HepG2 (cell line): ENCODE results near the gene PCDHB7. TPM values are rescaled to one million over a fixed set of nuclear protein-coding genes. Genes with fewer than 3 reads are reported as not detected.

Experiments used
- ATAC-seq: fragments of 200-7000 bp; cut with Tn5 transposase; 3 replicates; pipeline ENCODE4 v1.9.1; 2020; ENCODE audit warnings: mild to moderate bottlenecking, moderate library complexity
- BruUV-seq: library from RNA; stranded (reverse); fragments of 400-500 nt; replicated peaks from 2 replicates; lab custom pipeline; 2021; lab: Mats Ljungman, UMichigan
- CTCF ChIA-PET: fragments of 300-600 bp; formaldehyde crosslinking; extraction: SDS; loops from one replicate; lab custom pipeline; 2021; ENCODE audit warnings: low total read pairs, inconsistent platforms, low intra/inter-chr PET ratio; lab: Yijun Ruan, JAX
- POLR2A ChIA-PET: fragments of 350-600 bp; sonication (Branson Sonifier 250); formaldehyde crosslinking; loops from one replicate; lab custom pipeline; 2020; ENCODE audit warnings: antibody characterized with exemption, inconsistent platforms; lab: Yijun Ruan, JAX
- DNase-seq: peaks from one replicate; pipeline ENCODE4 v3.0.0-alpha.2; 2015; ENCODE audit warnings: low spot score
- FAIRE-seq: peaks from 3 replicates; lab custom pipeline; 2011; peaks lifted over from hg19 to GRCh38; lab: Jason Lieb, UNC
- H2AFZ ChIP-seq: one replicate; pipeline ENCODE4 v1.6.1; 2011; ENCODE audit warnings: low read length, inconsistent platforms
- H3K27ac ChIP-seq: fragments of 300-600 bp; 3 replicates; pipeline ENCODE4 v1.8.0; 2011; ENCODE audit warnings: mixed run types, mild to moderate bottlenecking, mixed read lengths, low read length, inconsistent platforms; ENCODE audit not compliant: insufficient read depth; ENCODE audit errors: extremely low read length
- H3K27me3 ChIP-seq, 2 experiments: fragments of 200-600 bp in 1 of 2; 2 replicates in 1 of 2; 3 replicates in 1 of 2; pipeline versions ENCODE4 v1.6.0 to v1.8.0; 2011; ENCODE audit warnings: low read length in 2 of 2, mild to moderate bottlenecking in 2 of 2, moderate library complexity in 2 of 2, inconsistent platforms in 1 of 2; ENCODE audit not compliant: insufficient read depth in 2 of 2, control insufficient read depth in 1 of 2
- H3K36me3 ChIP-seq, 2 experiments: fragments of 200-600 bp in 1 of 2; replicated peaks in 1 of 2; 2 replicates in 1 of 2; 3 replicates in 1 of 2; pipeline versions ENCODE4 v1.5.1 to v1.8.0; 2011; ENCODE audit warnings: low read length in 2 of 2, inconsistent platforms in 1 of 2; ENCODE audit not compliant: insufficient read depth in 2 of 2, control insufficient read depth in 1 of 2
- H3K4me1 ChIP-seq: 2 replicates; pipeline ENCODE4 v1.5.1; 2012; ENCODE audit warnings: low read length, inconsistent platforms; ENCODE audit not compliant: insufficient read depth
- H3K4me2 ChIP-seq: 2 replicates; pipeline ENCODE4 v1.6.0; 2011; ENCODE audit warnings: low read depth, low read length, inconsistent platforms
- H3K4me3 ChIP-seq, 3 experiments: fragments of 200-600 bp in 1 of 3; sonication (generic), shearing (Covaris generic) in 1 of 3; replicated peaks in 1 of 3; 2 replicates each; pipeline ENCODE4 v1.5.1; 2011 to 2016; ENCODE audit warnings: low read length in 3 of 3, inconsistent platforms in 2 of 3, low read depth in 2 of 3, mild to moderate bottlenecking in 2 of 3, control low read depth in 1 of 3, mixed read lengths in 1 of 3; ENCODE audit not compliant: insufficient read depth in 1 of 3
- H3K79me2 ChIP-seq: one replicate; pipeline ENCODE4 v1.6.1; 2011; ENCODE audit warnings: low read length, inconsistent platforms; ENCODE audit not compliant: insufficient read depth
- H3K9ac ChIP-seq: 2 replicates; pipeline ENCODE4 v1.6.0; 2011; ENCODE audit warnings: mild to moderate bottlenecking, low read depth, low read length, inconsistent platforms; ENCODE audit not compliant: insufficient read depth
- H3K9me3 ChIP-seq: 2 replicates; pipeline ENCODE4 v1.5.1; 2012; ENCODE audit warnings: mild to moderate bottlenecking, low read length
- H4K20me1 ChIP-seq: 2 replicates; pipeline ENCODE4 v1.6.0; 2011; ENCODE audit warnings: inconsistent platforms, mild to moderate bottlenecking, low read length, moderate library complexity; ENCODE audit not compliant: insufficient read depth
- FIP1L1 ChIP-seq: fragments of 200-400 bp; formaldehyde crosslinking; IDR thresholded peaks from 2 replicates; pipeline ENCODE4 v1.6.1; 2018; ENCODE audit warnings: low read depth, mild to moderate bottlenecking, low read length, moderate library complexity, borderline replicate concordance; ENCODE audit not compliant: insufficient read depth
- FOSL1 ChIP-seq: sonication (generic); formaldehyde crosslinking; IDR thresholded peaks from 2 replicates; pipeline ENCODE4 v1.9.0; 2021; ENCODE audit warnings: missing genetic modification reagents, borderline replicate concordance
- KAT8 ChIP-seq: IDR thresholded peaks from 2 replicates; pipeline ENCODE4 v1.6.1; 2016; ENCODE audit warnings: missing genetic modification reagents, missing compliant biosample characterization
- PHF20 ChIP-seq: sonication (generic); formaldehyde crosslinking; IDR thresholded peaks from 2 replicates; pipeline ENCODE4 v1.5.0; 2020; ENCODE audit warnings: mild to moderate bottlenecking, missing genetic modification reagents
- SMAD9 ChIP-seq: sonication (generic); formaldehyde crosslinking; IDR thresholded peaks from 2 replicates; pipeline ENCODE4 v1.5.1; 2020; ENCODE audit warnings: mild to moderate bottlenecking, missing genetic modification reagents
- STAG1 ChIP-seq: sonication (generic); formaldehyde crosslinking; IDR thresholded peaks from 2 replicates; pipeline ENCODE4 v1.4.0; 2020; ENCODE audit warnings: missing genetic modification reagents
- WIZ ChIP-seq: sonication (generic); formaldehyde crosslinking; IDR thresholded peaks from 2 replicates; pipeline ENCODE4 v1.5.1; 2020; ENCODE audit warnings: mild to moderate bottlenecking, missing genetic modification reagents
- ZNF101 ChIP-seq: sonication (generic); formaldehyde crosslinking; IDR thresholded peaks from 2 replicates; pipeline ENCODE4 v1.4.0; 2020; ENCODE audit warnings: mild to moderate bottlenecking, low read depth, missing genetic modification reagents, borderline replicate concordance
- ZNF17 ChIP-seq: sonication (generic); formaldehyde crosslinking; IDR thresholded peaks from 2 replicates; pipeline ENCODE4 v1.5.0; 2020; ENCODE audit warnings: mild to moderate bottlenecking, missing genetic modification reagents
- ZNF317 ChIP-seq: sonication (generic); formaldehyde crosslinking; IDR thresholded peaks from 2 replicates; pipeline ENCODE4 v1.5.0; 2020; ENCODE audit warnings: mild to moderate bottlenecking, missing genetic modification reagents
- ZNF850 ChIP-seq: sonication (generic); formaldehyde crosslinking; conservative IDR thresholded peaks from 2 replicates; pipeline ENCODE4 v1.9.0; 2021; ENCODE audit warnings: mild to moderate bottlenecking, missing genetic modification reagents
- WGBS: methylation state at CpG from one replicate; pipeline ENCODE4 v1.1.6; 2017; ENCODE audit warnings: low lambda C conversion rate; 5-methylcytosine and 5-hydroxymethylcytosine counted together
- in situ Hi-C: cut with HindIII; loops from 2 replicates; pipeline ENCODE4 v1.10.0; 2017; ENCODE audit warnings: low pct_unique_long_range_greater_than_20kb; ENCODE audit not compliant: extremely low pct_ligation_motif_present
- intact Hi-C: fragments of 100-400 bp; cut with micrococcal nuclease; formaldehyde crosslinking; loops from one replicate; pipeline ENCODE4 v1.10.0; 2022; ENCODE audit not compliant: unreplicated experiment
- polyA plus RNA-seq, 8 experiments: library from polyadenylated mRNA; depleted of rRNA in 3 of 8; stranded (reverse) in 7 of 8; unstranded in 1 of 8; fragments of >200 nt; fragmentation: Illumina TruSeq in 4 of 8; extraction: Trizol in 4 of 8; gene quantifications; 2 replicates each; pipeline versions ENCODE4 v1.2.1 to v1.2.3, GENCODE V29; 2011 to 2016; ENCODE audit warnings: low read depth in 4 of 8, missing spikeins in 1 of 8, mixed read lengths in 1 of 8; ENCODE audit not compliant: insufficient read depth in 1 of 8
- total RNA-seq, 5 experiments: library from RNA; depleted of rRNA; stranded (reverse); fragments of >200 nt; fragmentation: Illumina TruSeq; extraction: Trizol; gene quantifications; 2 replicates each; pipeline ENCODE4 v1.2.3, GENCODE V29; 2016; ENCODE audit warnings: low read depth in 1 of 5
- TF ChIP-seq, protein P1 (sequence below), 2 experiments: sonication (generic) in 1 of 2; formaldehyde crosslinking in 1 of 2; IDR thresholded peaks; 2 replicates each; pipeline versions ENCODE4 v1.4.0 to v1.6.1; 2018 to 2020; ENCODE audit warnings: missing genetic modification reagents in 2 of 2, borderline replicate concordance in 1 of 2, low read depth in 1 of 2, mild to moderate bottlenecking in 1 of 2, missing biosample characterization in 1 of 2
- TF ChIP-seq, protein P2 (sequence below): sonication (generic); formaldehyde crosslinking; IDR thresholded peaks from 2 replicates; pipeline ENCODE4 v1.5.0; 2020; ENCODE audit warnings: mild to moderate bottlenecking, missing genetic modification reagents, moderate library complexity
- TF ChIP-seq, protein P3 (sequence below): sonication (generic); formaldehyde crosslinking; IDR thresholded peaks from 2 replicates; pipeline ENCODE4 v1.4.0; 2020; ENCODE audit warnings: missing genetic modification reagents, mild to moderate bottlenecking, borderline replicate concordance

PCDHB7 gene
- total and polyA plus RNA-seq, 2 of the 13 experiments (the other 11 are each of a cell fraction or from before 2014, with no cell fraction given), result 0.02 to 0.03 TPM

DNA sequence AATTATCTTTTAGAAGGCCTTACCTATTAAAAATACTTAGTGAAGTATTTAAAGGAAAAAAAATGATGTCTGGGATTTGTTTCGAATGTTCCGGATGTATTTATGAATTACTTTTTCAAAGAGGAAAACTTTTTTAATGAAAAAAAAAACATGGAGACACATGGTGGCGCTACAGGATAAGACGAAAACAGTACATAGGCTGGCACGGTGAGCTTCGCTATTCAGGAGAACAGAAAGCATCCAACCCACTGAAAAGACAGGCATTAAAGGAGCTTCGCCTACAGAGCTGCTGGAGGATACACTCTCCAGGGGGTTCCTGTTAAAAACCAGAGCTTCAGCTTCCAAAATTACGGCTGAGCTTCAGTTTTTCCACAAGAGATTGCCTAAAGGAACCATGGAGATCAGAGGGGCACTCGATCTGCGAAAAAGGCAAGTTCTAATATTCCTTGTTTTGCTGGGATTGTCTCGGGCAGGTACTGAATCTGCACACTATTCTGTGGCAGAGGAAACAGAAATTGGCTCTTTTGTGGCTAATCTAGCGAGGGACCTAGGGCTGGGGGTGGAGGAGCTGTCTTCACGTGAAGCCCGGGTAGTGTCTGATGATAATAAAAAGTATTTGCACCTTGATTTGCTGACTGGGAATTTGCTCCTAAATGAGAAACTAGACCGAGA is 50.8 kb downstream of the PCDHB7 start, which contains the start of gene PCDHB14:
PCDHB14 (plus strand) TSS at position 232 of the 672 bp plus-strand sequence; CDS start at position 395, 163 bp downstream.
- BruUV-seq, result TSS peak; percentile 52
- no peaks in the 10 kb centered on the region for H3K36me3 ChIP-seq
- FAIRE-seq, result peak; percentile 60
- intact Hi-C loops (loop anchor here (1.0 to 5.0 kb wide), 2 partner anchors 299 to 341 kb away; no protein-coding TSS in a partner anchor), in situ Hi-C loops (loop anchor here (5.0 kb wide), 1 partner anchor 339 kb away; no protein-coding TSS in a partner anchor)
- H4K20me1 ChIP-seq, result no peaks in the 10 kb centered on the region
- 0 out of 2 replicates have a peak, but pooled peaks cover 7% of the 10 kb centered on the region for H3K4me1 ChIP-seq
- H3K27ac ChIP-seq, result no peak within 1 kb of the TSS
- DNase-seq, result peak; percentile 45
- peak within 1 kb of the TSS; percentile 45 for H3K9ac ChIP-seq
- H3K4me2 ChIP-seq, result peak within 1 kb of the TSS; percentile 80
- 11% methylated on average over 15 of the region's 15 CpGs for WGBS
- CTCF ChIA-PET, result interaction anchor here (1.1 to 2.1 kb wide), 5 partner anchors 301 to 344 kb away, joined by 4 to 14 read pairs (median 5); no protein-coding TSS in a partner anchor
- H3K9me3 ChIP-seq, result no peaks in the 10 kb centered on the region
- ATAC-seq, result peak; percentile 92
- H3K27me3 ChIP-seq, result peaks cover 3 to 4% of the 10 kb centered on the region in 2 experiments; a peak in 3 of 5 replicates
- peak within 1 kb of the TSS; percentile 91 for H2AFZ ChIP-seq
- POLR2A ChIA-PET, result interaction anchor here (0.6 to 0.9 kb wide), 2 partner anchors 341 kb away, joined by 3 to 4 read pairs; no protein-coding TSS in a partner anchor
- H3K79me2 ChIP-seq, result no peaks in the 10 kb centered on the region
- H3K4me3 ChIP-seq, result peak within 1 kb of the TSS; percentile 41 to 57 (median 52)
- no peak for TF ChIP-seq PHF20 (CRISPR knock-in tag)
- TF ChIP-seq, protein P1, sequence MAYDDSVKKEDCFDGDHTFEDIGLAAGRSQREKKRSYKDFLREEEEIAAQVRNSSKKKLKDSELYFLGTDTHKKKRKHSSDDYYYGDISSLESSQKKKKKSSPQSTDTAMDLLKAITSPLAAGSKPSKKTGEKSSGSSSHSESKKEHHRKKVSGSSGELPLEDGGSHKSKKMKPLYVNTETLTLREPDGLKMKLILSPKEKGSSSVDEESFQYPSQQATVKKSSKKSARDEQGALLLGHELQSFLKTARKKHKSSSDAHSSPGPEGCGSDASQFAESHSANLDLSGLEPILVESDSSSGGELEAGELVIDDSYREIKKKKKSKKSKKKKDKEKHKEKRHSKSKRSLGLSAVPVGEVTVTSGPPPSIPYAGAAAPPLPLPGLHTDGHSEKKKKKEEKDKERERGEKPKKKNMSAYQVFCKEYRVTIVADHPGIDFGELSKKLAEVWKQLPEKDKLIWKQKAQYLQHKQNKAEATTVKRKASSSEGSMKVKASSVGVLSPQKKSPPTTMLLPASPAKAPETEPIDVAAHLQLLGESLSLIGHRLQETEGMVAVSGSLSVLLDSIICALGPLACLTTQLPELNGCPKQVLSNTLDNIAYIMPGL (CRISPR knock-in tag; IDR thresholded peaks at IDR 0.05; ENCODE audit: borderline replicate concordance in 1 of 2, low read depth in 1 of 2), result 0 out of 4 replicates have a peak, but pooled peaks of 1 of the 2 experiments have one; percentile 24
- TF ChIP-seq KAT8 (CRISPR knock-in tag), result no peak
- TF ChIP-seq, protein P2, sequence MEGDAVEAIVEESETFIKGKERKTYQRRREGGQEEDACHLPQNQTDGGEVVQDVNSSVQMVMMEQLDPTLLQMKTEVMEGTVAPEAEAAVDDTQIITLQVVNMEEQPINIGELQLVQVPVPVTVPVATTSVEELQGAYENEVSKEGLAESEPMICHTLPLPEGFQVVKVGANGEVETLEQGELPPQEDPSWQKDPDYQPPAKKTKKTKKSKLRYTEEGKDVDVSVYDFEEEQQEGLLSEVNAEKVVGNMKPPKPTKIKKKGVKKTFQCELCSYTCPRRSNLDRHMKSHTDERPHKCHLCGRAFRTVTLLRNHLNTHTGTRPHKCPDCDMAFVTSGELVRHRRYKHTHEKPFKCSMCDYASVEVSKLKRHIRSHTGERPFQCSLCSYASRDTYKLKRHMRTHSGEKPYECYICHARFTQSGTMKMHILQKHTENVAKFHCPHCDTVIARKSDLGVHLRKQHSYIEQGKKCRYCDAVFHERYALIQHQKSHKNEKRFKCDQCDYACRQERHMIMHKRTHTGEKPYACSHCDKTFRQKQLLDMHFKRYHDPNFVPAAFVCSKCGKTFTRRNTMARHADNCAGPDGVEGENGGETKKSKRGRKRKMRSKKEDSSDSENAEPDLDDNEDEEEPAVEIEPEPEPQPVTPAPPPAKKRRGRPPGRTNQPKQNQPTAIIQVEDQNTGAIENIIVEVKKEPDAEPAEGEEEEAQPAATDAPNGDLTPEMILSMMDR (CRISPR knock-in tag), result peak; percentile 65
- TF ChIP-seq, protein P3, sequence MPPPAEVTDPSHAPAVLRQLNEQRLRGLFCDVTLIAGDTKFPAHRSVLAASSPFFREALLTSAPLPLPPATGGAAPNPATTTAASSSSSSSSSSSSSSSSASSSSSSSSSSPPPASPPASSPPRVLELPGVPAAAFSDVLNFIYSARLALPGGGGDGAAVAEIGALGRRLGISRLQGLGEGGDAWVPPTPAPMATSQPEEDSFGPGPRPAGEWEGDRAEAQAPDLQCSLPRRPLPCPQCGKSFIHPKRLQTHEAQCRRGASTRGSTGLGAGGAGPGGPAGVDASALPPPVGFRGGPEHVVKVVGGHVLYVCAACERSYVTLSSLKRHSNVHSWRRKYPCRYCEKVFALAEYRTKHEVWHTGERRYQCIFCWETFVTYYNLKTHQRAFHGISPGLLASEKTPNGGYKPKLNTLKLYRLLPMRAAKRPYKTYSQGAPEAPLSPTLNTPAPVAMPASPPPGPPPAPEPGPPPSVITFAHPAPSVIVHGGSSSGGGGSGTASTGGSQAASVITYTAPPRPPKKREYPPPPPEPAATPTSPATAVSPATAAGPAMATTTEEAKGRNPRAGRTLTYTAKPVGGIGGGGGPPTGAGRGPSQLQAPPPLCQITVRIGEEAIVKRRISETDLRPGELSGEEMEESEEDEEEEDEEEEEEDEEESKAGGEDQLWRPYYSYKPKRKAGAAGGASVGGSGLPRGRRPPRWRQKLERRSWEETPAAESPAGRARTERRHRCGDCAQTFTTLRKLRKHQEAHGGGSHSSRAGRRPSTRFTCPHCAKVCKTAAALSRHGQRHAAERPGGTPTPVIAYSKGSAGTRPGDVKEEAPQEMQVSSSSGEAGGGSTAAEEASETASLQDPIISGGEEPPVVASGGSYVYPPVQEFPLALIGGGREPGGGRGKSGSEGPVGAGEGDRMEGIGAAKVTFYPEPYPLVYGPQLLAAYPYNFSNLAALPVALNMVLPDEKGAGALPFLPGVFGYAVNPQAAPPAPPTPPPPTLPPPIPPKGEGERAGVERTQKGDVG, result no peak
- no peak for TF ChIP-seq ZNF17 (CRISPR knock-in tag)
- TF ChIP-seq FOSL1 (CRISPR knock-in tag), result no peak
- no peak for TF ChIP-seq WIZ (CRISPR knock-in tag)
- TF ChIP-seq FIP1L1, result no peak
- no peak for TF ChIP-seq SMAD9 (CRISPR knock-in tag)
- TF ChIP-seq ZNF850 (CRISPR knock-in tag), result no peak
- TF ChIP-seq STAG1 (CRISPR knock-in tag), result peak; percentile 57
- TF ChIP-seq ZNF317 (CRISPR knock-in tag), result no peak
- TF ChIP-seq ZNF101 (CRISPR knock-in tag), result no peak
